CD4-positive, alpha-beta T cell (primary cell): ENCODE measurements around the gene DCDC2C. TPM values are rescaled to one million over a fixed set of nuclear protein-coding genes. Genes with fewer than 3 reads are reported as not detected.
"Not testable (repeated sequence)": the region's sequence is repeated elsewhere in the genome, so short reads cannot be mapped to it uniquely, and the experiment has no call there.

Experiments used
- ATAC-seq: fragments of 200-7000 bp; cut with Tn5 transposase; one replicate; pipeline ENCODE4 v1.10.0; 2022; ENCODE audit warnings: mild to moderate bottlenecking; ENCODE audit not compliant: poor library complexity
- CTCF ChIA-PET: fragments of 350-600 bp; sonication (Branson Sonifier 250); formaldehyde crosslinking; loops from one replicate; lab custom pipeline; 2021; ENCODE audit warnings: antibody characterized with exemption, inconsistent platforms; lab: Charles Lee
- POLR2A ChIA-PET: fragments of 350-600 bp; sonication (Branson Sonifier 250); formaldehyde crosslinking; loops from one replicate; lab custom pipeline; 2021; ENCODE audit warnings: antibody characterized with exemption, inconsistent platforms; lab: Charles Lee
- DNase-seq, 14 experiments: peaks; one replicate each; pipeline ENCODE4 v3.0.0-alpha.2; 2013 to 2020; ENCODE audit warnings: mixed read lengths in 2 of 14
- H3K27ac ChIP-seq, 2 donors: one replicate each; pipeline versions ENCODE4 v1.5.1 to v1.7.0; 2013; ENCODE audit warnings: low read length in 2 of 2, low read depth in 1 of 2, mild to moderate bottlenecking in 1 of 2
- H3K27me3 ChIP-seq, 2 experiments: 1 replicate in 1 of 2; 2 replicates in 1 of 2; pipeline versions ENCODE4 v1.6.1 to v1.7.0; 2013; ENCODE audit warnings: low read length in 2 of 2, control low read depth in 1 of 2, mild to moderate bottlenecking in 1 of 2, moderate library complexity in 1 of 2; ENCODE audit not compliant: insufficient read depth in 2 of 2, control insufficient read depth in 1 of 2
- H3K36me3 ChIP-seq: one replicate; pipeline ENCODE4 v1.6.1; 2013; ENCODE audit warnings: low read length, control low read depth; ENCODE audit not compliant: insufficient read depth
- H3K4me1 ChIP-seq: one replicate; pipeline ENCODE4 v1.6.1; 2013; ENCODE audit warnings: low read length, control low read depth; ENCODE audit not compliant: insufficient read depth
- H3K4me3 ChIP-seq: one replicate; pipeline ENCODE4 v1.5.1; 2013; ENCODE audit warnings: mild to moderate bottlenecking, low read length, moderate library complexity
- H3K9me3 ChIP-seq, 2 experiments: 1 replicate in 1 of 2; 2 replicates in 1 of 2; pipeline versions ENCODE4 v1.6.1 to v1.7.0; 2013; ENCODE audit warnings: low read length in 2 of 2, mild to moderate bottlenecking in 2 of 2, control low read depth in 1 of 2, moderate library complexity in 1 of 2; ENCODE audit not compliant: control insufficient read depth in 1 of 2, insufficient read depth in 1 of 2
- H3K27ac Mint-ChIP-seq: one replicate; pipeline ENCODE4 v1.8.0; 2020; ENCODE audit warnings: mixed read lengths
- H3K27me3 Mint-ChIP-seq: one replicate; pipeline ENCODE4 v1.8.0; 2021; ENCODE audit warnings: mixed read lengths
- H3K36me3 Mint-ChIP-seq: one replicate; pipeline ENCODE4 v1.8.0; 2021; ENCODE audit warnings: low read depth, mixed read lengths
- H3K4me1 Mint-ChIP-seq: one replicate; pipeline ENCODE4 v1.8.0; 2021; ENCODE audit warnings: low read depth, mixed read lengths
- H3K4me3 Mint-ChIP-seq: one replicate; pipeline ENCODE4 v1.8.0; 2020; ENCODE audit warnings: mild to moderate bottlenecking, mixed read lengths
- H3K9me3 Mint-ChIP-seq: one replicate; pipeline ENCODE4 v1.8.0; 2020; ENCODE audit warnings: mixed read lengths
- intact Hi-C, 2 experiments: fragments of 100-400 bp; cut with DNase I in 1 of 2; cut with micrococcal nuclease in 1 of 2; formaldehyde crosslinking; loops; one replicate each; pipeline versions ENCODE4 v1.15.1 to v1.9.0; 2023 to 2025; cut with DNase I, micrococcal nuclease
- total RNA-seq, 174 experiments: library from RNA in 2 of 174; stranded (reverse) in 2 of 174; gene quantifications; one replicate each; pipeline ENCODE4 v1.2.3 and lab custom pipeline; 2021 to 2026
- TF ChIP-seq, protein P1 (sequence below): fragments of 200-600 bp; IDR thresholded peaks from one replicate; pipeline ENCODE4 v1.8.0; 2022; ENCODE audit warnings: antibody characterized with exemption, mild to moderate bottlenecking

Gene DCDC2C
- total RNA-seq, 2 experiments from 2014 or later, result not detected

DNA sequence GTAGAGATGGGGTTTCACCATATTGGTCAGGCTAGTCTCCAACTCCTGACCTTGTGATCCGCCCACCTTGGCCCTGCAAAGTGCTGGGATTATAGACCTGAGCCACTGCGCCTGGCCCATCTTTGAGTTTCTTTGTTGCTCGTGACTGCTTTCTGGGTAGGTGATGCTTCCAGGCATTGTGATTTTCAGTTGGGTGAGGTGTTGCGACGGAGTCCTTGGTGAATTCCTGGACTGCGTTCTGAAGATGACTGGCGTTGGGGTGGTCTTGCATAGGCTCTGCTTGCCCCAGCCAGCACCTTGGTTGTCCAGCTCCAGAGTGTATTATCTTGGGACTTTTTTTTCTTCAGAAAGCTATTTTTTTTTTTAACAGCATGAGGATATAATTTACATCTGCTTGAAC lies 103.4 kb downstream of the DCDC2C start:
- Histone ChIP-seq H3K4me1 (no peaks in the 10 kb centered on the region), H3K36me3 (no peaks in the 10 kb centered on the region), H3K9me3 (peaks cover 0 to 5% of the 10 kb centered on the region in 2 experiments), H3K27me3 (no peaks in the 10 kb centered on the region), H3K27ac (no peak overlapping the region), H3K4me3 (no peak overlapping the region)
- Mint-ChIP-seq H3K4me1 (no peaks in the 10 kb centered on the region), H3K27ac (no peak overlapping the region), H3K36me3 (no peaks in the 10 kb centered on the region), H3K4me3 (no peak overlapping the region), H3K9me3 (no peaks in the 10 kb centered on the region), H3K27me3 (peaks cover 10% of the 10 kb centered on the region)
- ChIA-PET POLR2A (no interaction called here), CTCF (no interaction called here)
- DNase-seq (no peak), ATAC-seq (no peak)
- TF ChIP-seq, protein P1, sequence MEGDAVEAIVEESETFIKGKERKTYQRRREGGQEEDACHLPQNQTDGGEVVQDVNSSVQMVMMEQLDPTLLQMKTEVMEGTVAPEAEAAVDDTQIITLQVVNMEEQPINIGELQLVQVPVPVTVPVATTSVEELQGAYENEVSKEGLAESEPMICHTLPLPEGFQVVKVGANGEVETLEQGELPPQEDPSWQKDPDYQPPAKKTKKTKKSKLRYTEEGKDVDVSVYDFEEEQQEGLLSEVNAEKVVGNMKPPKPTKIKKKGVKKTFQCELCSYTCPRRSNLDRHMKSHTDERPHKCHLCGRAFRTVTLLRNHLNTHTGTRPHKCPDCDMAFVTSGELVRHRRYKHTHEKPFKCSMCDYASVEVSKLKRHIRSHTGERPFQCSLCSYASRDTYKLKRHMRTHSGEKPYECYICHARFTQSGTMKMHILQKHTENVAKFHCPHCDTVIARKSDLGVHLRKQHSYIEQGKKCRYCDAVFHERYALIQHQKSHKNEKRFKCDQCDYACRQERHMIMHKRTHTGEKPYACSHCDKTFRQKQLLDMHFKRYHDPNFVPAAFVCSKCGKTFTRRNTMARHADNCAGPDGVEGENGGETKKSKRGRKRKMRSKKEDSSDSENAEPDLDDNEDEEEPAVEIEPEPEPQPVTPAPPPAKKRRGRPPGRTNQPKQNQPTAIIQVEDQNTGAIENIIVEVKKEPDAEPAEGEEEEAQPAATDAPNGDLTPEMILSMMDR, result no peak
- intact Hi-C loops, result no loop called here

DNA sequence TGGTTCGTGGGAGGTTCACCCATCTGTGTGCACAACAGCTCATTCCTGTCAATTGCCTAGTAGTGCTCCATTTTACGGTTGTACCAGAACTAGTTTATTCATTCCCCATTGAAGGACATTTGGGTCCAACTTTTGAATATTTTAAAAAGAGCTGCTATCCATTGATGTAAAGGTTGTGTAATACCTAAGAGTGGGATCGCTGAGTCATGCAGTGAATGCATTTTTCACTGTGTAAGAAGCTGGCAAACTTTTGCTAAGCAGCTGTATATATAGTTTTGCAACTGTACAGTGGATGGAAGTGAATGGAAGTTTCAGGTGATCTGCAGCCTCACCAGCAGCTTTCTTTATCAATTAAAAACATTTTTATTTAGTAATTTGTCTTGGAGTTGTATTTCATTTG lies 104.5 kb downstream of the DCDC2C start:
- TF ChIP-seq, protein P1, result no peak
- H3K4me3 Mint-ChIP-seq, result no peak overlapping the region
- intact Hi-C loops, result no loop called here
- ATAC-seq (no peak), DNase-seq (no peak)
- Histone ChIP-seq H3K36me3 (no peaks in the 10 kb centered on the region), H3K27me3 (no peaks in the 10 kb centered on the region), H3K9me3 (peaks cover 0 to 5% of the 10 kb centered on the region in 2 experiments), H3K4me1 (no peaks in the 10 kb centered on the region), H3K27ac (no peak overlapping the region), H3K4me3 (no peak overlapping the region)
- ChIA-PET CTCF (no interaction called here), POLR2A (no interaction called here)
- no peaks in the 10 kb centered on the region for H3K4me1 Mint-ChIP-seq
- H3K36me3 Mint-ChIP-seq, result no peaks in the 10 kb centered on the region
- no peak overlapping the region for H3K27ac Mint-ChIP-seq
- H3K27me3 Mint-ChIP-seq, result peaks cover 10% of the 10 kb centered on the region
- peaks cover 3% of the 10 kb centered on the region for H3K9me3 Mint-ChIP-seq

DNA sequence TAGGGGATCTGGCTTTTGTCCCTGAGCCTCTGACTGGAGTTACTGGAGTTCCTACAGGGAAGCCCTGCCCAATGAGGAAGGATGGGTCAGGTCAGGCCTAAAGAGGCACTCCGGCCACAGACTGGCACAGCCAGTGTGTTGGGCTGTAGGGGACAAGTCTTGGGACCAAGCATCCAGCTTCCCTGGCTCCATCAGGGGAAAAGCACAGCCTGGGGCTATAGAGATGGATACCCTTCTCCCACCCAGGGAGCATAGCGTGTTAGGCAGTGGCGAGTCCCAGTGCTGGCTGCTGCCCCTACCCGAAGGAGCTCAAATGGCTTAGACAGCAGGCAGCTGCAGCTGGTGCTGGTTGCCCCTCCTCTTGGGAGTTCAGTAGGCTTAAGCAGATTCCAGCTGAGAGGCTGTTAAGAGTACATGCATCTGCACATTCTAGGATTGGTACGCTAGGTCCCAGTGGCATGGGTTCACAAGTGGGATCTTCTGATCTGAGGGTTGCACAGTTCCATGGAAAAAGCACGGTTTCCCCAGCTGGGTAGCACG lies 111.4 kb downstream of the DCDC2C start:
- Mint-ChIP-seq H3K27ac (no peak overlapping the region), H3K27me3 (no peaks in the 10 kb centered on the region), H3K4me1 (no peaks in the 10 kb centered on the region), H3K4me3 (no peak overlapping the region), H3K9me3 (peaks cover 8% of the 10 kb centered on the region), H3K36me3 (no peaks in the 10 kb centered on the region)
- Histone ChIP-seq H3K4me1 (no peaks in the 10 kb centered on the region), H3K9me3 (peaks cover 5 to 11% of the 10 kb centered on the region in 2 experiments), H3K27ac (no peak overlapping the region), H3K27me3 (peaks cover 0 to 2% of the 10 kb centered on the region in 2 experiments), H3K4me3 (no peak overlapping the region), H3K36me3 (no peaks in the 10 kb centered on the region)
- TF ChIP-seq, protein P1, result no peak
- ChIA-PET POLR2A (no interaction called here), CTCF (no interaction called here)
- intact Hi-C loops, result no loop called here
- DNase-seq, result no peak
- ATAC-seq, result no peak

DNA sequence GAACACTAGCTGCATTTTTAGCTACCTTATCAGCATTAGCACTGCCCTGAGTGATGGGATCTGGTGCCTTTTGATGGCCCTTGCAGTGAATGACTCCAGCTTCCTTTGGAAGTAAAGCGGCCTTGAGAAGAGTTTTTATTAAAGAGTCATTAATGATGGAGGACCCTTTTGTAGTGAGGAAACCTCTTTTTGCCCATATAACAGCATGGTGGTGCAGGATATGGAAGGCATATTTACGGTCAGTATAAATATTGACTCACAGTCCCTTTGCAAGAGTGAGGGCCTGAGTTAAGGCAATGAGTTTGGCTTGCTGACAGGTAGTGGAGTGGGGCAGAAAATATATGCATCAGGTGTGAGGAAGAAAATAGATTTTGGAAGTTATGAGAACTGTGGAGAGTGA lies 113.8 kb downstream of the DCDC2C start:
- H3K36me3 ChIP-seq, H3K4me3 ChIP-seq, intact Hi-C loops, H3K36me3 Mint-ChIP-seq, H3K4me1 Mint-ChIP-seq, H3K27ac Mint-ChIP-seq, H3K9me3 Mint-ChIP-seq, DNase-seq, H3K27ac ChIP-seq, H3K27me3 ChIP-seq, POLR2A ChIA-PET, ATAC-seq, H3K4me3 Mint-ChIP-seq, H3K4me1 ChIP-seq, CTCF ChIA-PET, H3K27me3 Mint-ChIP-seq: not testable (repeated sequence)
- peaks cover 5 to 11% of the 10 kb centered on the region in 2 experiments for H3K9me3 ChIP-seq
